Measurements from ENCODE around the gene ITPA.

DNA sequence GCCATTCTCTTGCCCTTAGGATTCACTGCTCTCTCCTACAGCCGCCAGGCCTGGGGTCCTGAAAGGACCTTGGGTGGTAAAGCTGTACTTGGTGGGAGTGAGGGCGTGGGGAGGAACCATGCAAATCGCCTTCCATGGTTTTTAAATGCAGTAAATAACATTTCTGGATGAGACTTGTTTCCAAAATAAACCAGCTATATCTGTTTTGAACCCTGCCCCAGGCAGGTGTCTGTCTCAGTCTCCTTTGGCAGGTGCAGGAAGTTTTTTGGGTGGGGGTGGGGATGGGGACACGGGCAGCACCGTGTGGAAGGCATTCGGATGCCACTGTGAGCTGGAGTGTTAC is 14.3 kb downstream of the ITPA start:
- no peak for TF ChIP-seq POLR2A (IDR thresholded peaks at IDR 0.05)
- no peak for TF ChIP-seq POLR2AphosphoS5 (IDR thresholded peaks at IDR 0.05)
